Measurements from ENCODE around the gene GMCL2.

GMCL2 gene

GRCh38 chr5:178221853-178222252 is 34.7 kb upstream of the GMCL2 start:
- DNase-seq (ENCODE audit: low read depth in 2 of 2), result no peak

GRCh38 chr5:178221282-178221681 is 34.1 kb upstream of the GMCL2 start:
- no peak for DNase-seq (ENCODE audit: low read depth in 2 of 2)

GRCh38 chr5:178218827-178219226 is 31.7 kb upstream of the GMCL2 start:
- DNase-seq (ENCODE audit: low read depth in 2 of 2), result no peak

GRCh38 chr5:178218237-178218776 is 31.1 kb upstream of the GMCL2 start:
- no peak for DNase-seq (ENCODE audit: low read depth in 2 of 2)

GRCh38 chr5:178216779-178217178 is 29.6 kb upstream of the GMCL2 start:
- no peak for DNase-seq (ENCODE audit: low read depth in 2 of 2)

GRCh38 chr5:178216088-178216534 is 28.9 kb upstream of the GMCL2 start:
- DNase-seq (ENCODE audit: low read depth in 2 of 2), result no peak

GRCh38 chr5:178215280-178216002 is 28.3 kb upstream of the GMCL2 start:
- DNase-seq (ENCODE audit: low read depth in 2 of 2), result no peak

- DNase-seq (ENCODE audit: low read depth in 2 of 2), result no peak
Measured at GRCh38 chr5:178214160-178214803, 27.1 kb upstream of the GMCL2 start.

- DNase-seq (ENCODE audit: low read depth in 2 of 2), result no peak
Measured at GRCh38 chr5:178213748-178214151, 26.6 kb upstream of the GMCL2 start.

GRCh38 chr5:178213003-178213461 is 25.9 kb upstream of the GMCL2 start:
- DNase-seq (ENCODE audit: low read depth in 2 of 2), result no peak

- DNase-seq (ENCODE audit: low read depth in 2 of 2), result no peak
Measured at GRCh38 chr5:178212241-178213002, 25.3 kb upstream of the GMCL2 start.

GRCh38 chr5:178211095-178212048 is 24.2 kb upstream of the GMCL2 start:
- no peak for DNase-seq (ENCODE audit: low read depth in 2 of 2)

- no peak for DNase-seq (ENCODE audit: low read depth in 2 of 2)
Measured at GRCh38 chr5:178210686-178211085, 23.5 kb upstream of the GMCL2 start.

- no peak for DNase-seq (ENCODE audit: low read depth in 2 of 2)
Measured at GRCh38 chr5:178210073-178210535, 22.9 kb upstream of the GMCL2 start.

- no peak for DNase-seq (ENCODE audit: low read depth in 2 of 2)
Measured at GRCh38 chr5:178209334-178210072, 22.3 kb upstream of the GMCL2 start.

- DNase-seq (ENCODE audit: low read depth in 2 of 2), result no peak
Measured at GRCh38 chr5:178208540-178209227, 21.5 kb upstream of the GMCL2 start.

GRCh38 chr5:178207917-178208280 is 20.7 kb upstream of the GMCL2 start:
- DNase-seq (ENCODE audit: low read depth in 2 of 2), result no peak

- no peak for DNase-seq (ENCODE audit: low read depth in 2 of 2)
Measured at GRCh38 chr5:178207183-178207916, 20.2 kb upstream of the GMCL2 start.
